WTC11 (cell line): Measurements from ENCODE around the gene SLC22A12. TPM values are rescaled to one million over a fixed set of nuclear protein-coding genes. Genes with fewer than 3 reads are reported as not detected.

Experiments used
- ATAC-seq: fragments of 200-7000 bp; cut with Tn5 transposase; 2 replicates; pipeline ENCODE4 v1.10.0; 2021; ENCODE audit warnings: mild to moderate bottlenecking, moderate library complexity
- CTCF ChIA-PET: fragments of 300-600 bp; sonication (Branson Sonifier 250); formaldehyde crosslinking; loops from one replicate; lab custom pipeline; 2021; ENCODE audit warnings: antibody characterized with exemption; lab: Charles Lee
- POLR2A ChIA-PET: fragments of 350-600 bp; sonication (Branson Sonifier 250); formaldehyde crosslinking; loops from one replicate; lab custom pipeline; 2021; ENCODE audit warnings: antibody characterized with exemption; lab: Charles Lee
- DNase-seq: peaks from one replicate; pipeline ENCODE4 v3.0.0; 2021; ENCODE audit warnings: low spot score
- H3K27ac Mint-ChIP-seq: 2 replicates; pipeline ENCODE4 v1.8.0; 2021; ENCODE audit warnings: mixed read lengths
- H3K27me3 Mint-ChIP-seq: 2 replicates; pipeline ENCODE4 v1.8.0; 2021; ENCODE audit warnings: low read depth, mild to moderate bottlenecking, moderate library complexity, mixed read lengths
- H3K36me3 Mint-ChIP-seq: 2 replicates; pipeline ENCODE4 v1.8.0; 2021; ENCODE audit warnings: mixed read lengths
- H3K4me1 Mint-ChIP-seq: 2 replicates; pipeline ENCODE4 v1.8.0; 2022; ENCODE audit warnings: mixed read lengths
- H3K4me3 Mint-ChIP-seq: 2 replicates; pipeline ENCODE4 v1.8.0; 2021; ENCODE audit warnings: mild to moderate bottlenecking, moderate library complexity, mixed read lengths
- H3K9me3 Mint-ChIP-seq: 2 replicates; pipeline ENCODE4 v1.8.0; 2021; ENCODE audit warnings: mixed read lengths
- GABPB1 ChIP-seq: sonication (generic); formaldehyde crosslinking; IDR thresholded peaks from 2 replicates; pipeline ENCODE4 v1.8.1; 2023; ENCODE audit warnings: mild to moderate bottlenecking, missing genetic modification reagents
- GRHL2 ChIP-seq: fragments of 250-450 bp; sonication (Bioruptor Pico); IDR thresholded peaks from 2 replicates; pipeline ENCODE4 v1.8.0; 2022; ENCODE audit warnings: mild to moderate bottlenecking, moderate library complexity; ENCODE audit not compliant: insufficient replicate concordance, severe bottlenecking
- GTF2I ChIP-seq: fragments of 250-450 bp; sonication (Bioruptor Pico); conservative IDR thresholded peaks from 2 replicates; pipeline ENCODE4 v1.4.0; 2021; ENCODE audit warnings: mild to moderate bottlenecking
- JAZF1 ChIP-seq: fragments of 250-450 bp; sonication (Bioruptor Pico); IDR thresholded peaks from 2 replicates; pipeline ENCODE4 v1.9.0; 2021; ENCODE audit warnings: moderate library complexity, mild to moderate bottlenecking, inconsistent platforms
- KAT7 ChIP-seq: sonication (generic); formaldehyde crosslinking; IDR thresholded peaks from 2 replicates; pipeline ENCODE4 v1.8.1; 2023; ENCODE audit warnings: missing genetic modification reagents, mild to moderate bottlenecking, borderline replicate concordance
- MYBL2 ChIP-seq: sonication (generic); formaldehyde crosslinking; IDR thresholded peaks from 2 replicates; pipeline ENCODE4 v1.8.1; 2023; ENCODE audit warnings: mild to moderate bottlenecking, moderate library complexity, missing genetic modification reagents
- NFATC4 ChIP-seq: fragments of 250-450 bp; sonication (Bioruptor Pico); IDR thresholded peaks from 2 replicates; pipeline ENCODE4 v1.9.0; 2021; ENCODE audit warnings: mild to moderate bottlenecking
- NR1H2 ChIP-seq: sonication (generic); formaldehyde crosslinking; IDR thresholded peaks from 2 replicates; pipeline ENCODE4 v1.9.0; 2021; ENCODE audit warnings: mild to moderate bottlenecking, moderate library complexity, missing genetic modification reagents
- NR3C1 ChIP-seq: sonication (generic); formaldehyde crosslinking; conservative IDR thresholded peaks from 2 replicates; pipeline ENCODE4 v1.8.1; 2023; ENCODE audit warnings: low read depth, mild to moderate bottlenecking, missing genetic modification reagents
- SMAD4 ChIP-seq: sonication (generic); formaldehyde crosslinking; IDR thresholded peaks from 2 replicates; pipeline ENCODE4 v1.8.0; 2022; ENCODE audit warnings: mild to moderate bottlenecking, missing genetic modification reagents
- TCF7 ChIP-seq: sonication (generic); formaldehyde crosslinking; IDR thresholded peaks from 2 replicates; pipeline ENCODE4 v1.8.0; 2022; ENCODE audit warnings: mild to moderate bottlenecking, low read depth, missing genetic modification reagents, moderate library complexity
- TP53 ChIP-seq: sonication (generic); formaldehyde crosslinking; IDR thresholded peaks from 2 replicates; pipeline ENCODE4 v1.8.1; 2023; ENCODE audit warnings: mild to moderate bottlenecking, missing genetic modification reagents
- ZNF138 ChIP-seq: sonication (generic); formaldehyde crosslinking; conservative IDR thresholded peaks from 2 replicates; pipeline ENCODE4 v1.8.1; 2022; ENCODE audit warnings: mild to moderate bottlenecking, moderate library complexity, missing genetic modification reagents
- ZNF232 ChIP-seq: sonication (generic); formaldehyde crosslinking; IDR thresholded peaks from 2 replicates; pipeline ENCODE4 v1.8.0; 2022; ENCODE audit warnings: mild to moderate bottlenecking, missing genetic modification reagents
- total RNA-seq: library from RNA; stranded (reverse); gene quantifications from 3 replicates; pipeline ENCODE4 v1.2.3, GENCODE V29; 2021
- TF ChIP-seq, protein P1 (sequence below): fragments of 200-600 bp; IDR thresholded peaks from 2 replicates; pipeline ENCODE4 v1.8.0; 2022; ENCODE audit warnings: antibody characterized with exemption
- TF ChIP-seq, protein P2 (sequence below): sonication (generic); formaldehyde crosslinking; IDR thresholded peaks from 2 replicates; pipeline ENCODE4 v1.8.0; 2023; ENCODE audit warnings: missing genetic modification reagents
- TF ChIP-seq, protein P3 (sequence below): sonication (generic); formaldehyde crosslinking; conservative IDR thresholded peaks from 2 replicates; pipeline ENCODE4 v1.8.1; 2022; ENCODE audit warnings: mild to moderate bottlenecking, missing genetic modification reagents
- TF ChIP-seq, protein P4 (sequence below): sonication (generic); formaldehyde crosslinking; IDR thresholded peaks from 2 replicates; pipeline ENCODE4 v1.8.1; 2022; ENCODE audit warnings: mild to moderate bottlenecking, moderate library complexity, missing genetic modification reagents
- TF ChIP-seq, protein P5 (sequence below): sonication (generic); formaldehyde crosslinking; IDR thresholded peaks from 2 replicates; pipeline ENCODE4 v1.8.0; 2022; ENCODE audit warnings: mild to moderate bottlenecking, missing genetic modification reagents
- TF ChIP-seq, protein P6 (sequence below): sonication (generic); formaldehyde crosslinking; IDR thresholded peaks from 2 replicates; pipeline ENCODE4 v1.8.1; 2023; ENCODE audit warnings: mild to moderate bottlenecking, missing genetic modification reagents, borderline replicate concordance

Gene SLC22A12
- total RNA-seq, 1 experiment from 2014 or later, result not detected

DNA sequence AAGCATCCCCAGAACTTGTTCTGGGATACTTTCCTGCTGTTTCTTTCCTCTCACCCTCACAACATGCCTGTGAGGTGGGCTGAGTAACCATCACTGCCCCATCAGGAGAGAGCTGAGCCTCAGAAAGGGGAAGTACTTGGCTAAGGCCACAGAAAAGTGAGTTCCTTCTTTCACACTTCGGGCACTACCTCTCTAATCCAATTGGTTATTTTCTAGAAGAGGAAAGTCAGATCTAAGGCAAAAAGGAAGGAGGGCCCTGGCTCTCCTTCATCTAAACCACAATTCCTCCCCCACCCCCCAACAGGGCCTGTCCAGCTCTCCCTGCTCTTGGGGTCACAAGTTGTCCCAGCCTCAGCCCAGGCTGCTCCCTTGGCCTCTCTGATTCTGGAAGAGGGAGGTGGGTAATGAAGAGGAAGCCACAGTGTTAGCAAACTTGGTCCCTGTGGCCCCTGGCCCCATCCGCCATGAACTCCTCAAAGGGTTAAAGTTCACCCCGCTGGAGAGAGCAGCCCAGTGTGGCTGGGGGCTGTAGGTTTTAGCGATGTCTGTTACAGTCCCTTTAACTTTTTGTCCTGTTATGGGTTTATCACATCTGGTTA lies 34.0 kb downstream of the SLC22A12 start:
- H3K4me1 Mint-ChIP-seq, result peaks cover 21% of the 10 kb centered on the region
- no peaks in the 10 kb centered on the region for H3K36me3 Mint-ChIP-seq
- H3K27ac Mint-ChIP-seq, result no peak overlapping the region
- POLR2A ChIA-PET, result no interaction called here
- H3K9me3 Mint-ChIP-seq, result no peaks in the 10 kb centered on the region
- peaks cover 22% of the 10 kb centered on the region for H3K27me3 Mint-ChIP-seq
- ATAC-seq (no peak), DNase-seq (no peak)
- CTCF ChIA-PET, result interaction anchor here (0.5 to 1.3 kb wide), 4 partner anchors 19 to 176 kb away, joined by 3 to 7 read pairs (median 3); no protein-coding TSS in a partner anchor
- TF ChIP-seq, protein P1, sequence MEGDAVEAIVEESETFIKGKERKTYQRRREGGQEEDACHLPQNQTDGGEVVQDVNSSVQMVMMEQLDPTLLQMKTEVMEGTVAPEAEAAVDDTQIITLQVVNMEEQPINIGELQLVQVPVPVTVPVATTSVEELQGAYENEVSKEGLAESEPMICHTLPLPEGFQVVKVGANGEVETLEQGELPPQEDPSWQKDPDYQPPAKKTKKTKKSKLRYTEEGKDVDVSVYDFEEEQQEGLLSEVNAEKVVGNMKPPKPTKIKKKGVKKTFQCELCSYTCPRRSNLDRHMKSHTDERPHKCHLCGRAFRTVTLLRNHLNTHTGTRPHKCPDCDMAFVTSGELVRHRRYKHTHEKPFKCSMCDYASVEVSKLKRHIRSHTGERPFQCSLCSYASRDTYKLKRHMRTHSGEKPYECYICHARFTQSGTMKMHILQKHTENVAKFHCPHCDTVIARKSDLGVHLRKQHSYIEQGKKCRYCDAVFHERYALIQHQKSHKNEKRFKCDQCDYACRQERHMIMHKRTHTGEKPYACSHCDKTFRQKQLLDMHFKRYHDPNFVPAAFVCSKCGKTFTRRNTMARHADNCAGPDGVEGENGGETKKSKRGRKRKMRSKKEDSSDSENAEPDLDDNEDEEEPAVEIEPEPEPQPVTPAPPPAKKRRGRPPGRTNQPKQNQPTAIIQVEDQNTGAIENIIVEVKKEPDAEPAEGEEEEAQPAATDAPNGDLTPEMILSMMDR, result no peak
- TF ChIP-seq, protein P2, sequence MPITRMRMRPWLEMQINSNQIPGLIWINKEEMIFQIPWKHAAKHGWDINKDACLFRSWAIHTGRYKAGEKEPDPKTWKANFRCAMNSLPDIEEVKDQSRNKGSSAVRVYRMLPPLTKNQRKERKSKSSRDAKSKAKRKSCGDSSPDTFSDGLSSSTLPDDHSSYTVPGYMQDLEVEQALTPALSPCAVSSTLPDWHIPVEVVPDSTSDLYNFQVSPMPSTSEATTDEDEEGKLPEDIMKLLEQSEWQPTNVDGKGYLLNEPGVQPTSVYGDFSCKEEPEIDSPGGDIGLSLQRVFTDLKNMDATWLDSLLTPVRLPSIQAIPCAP (CRISPR knock-in tag), result no peak
- TF ChIP-seq GABPB1 (CRISPR knock-in tag) (no peak), GTF2I (CRISPR knock-in tag) (no peak), KAT7 (no peak), MYBL2 (no peak), TP53 (CRISPR knock-in tag) (no peak), TCF7 (CRISPR knock-in tag) (no peak), NR3C1 (CRISPR knock-in tag) (no peak), ZNF232 (CRISPR knock-in tag) (no peak), ZNF138 (no peak), GRHL2 (CRISPR knock-in tag) (no peak), SMAD4 (CRISPR knock-in tag) (no peak), JAZF1 (CRISPR knock-in tag) (no peak), NFATC4 (no peak), NR1H2 (CRISPR knock-in tag) (no peak)
- TF ChIP-seq, protein P3, sequence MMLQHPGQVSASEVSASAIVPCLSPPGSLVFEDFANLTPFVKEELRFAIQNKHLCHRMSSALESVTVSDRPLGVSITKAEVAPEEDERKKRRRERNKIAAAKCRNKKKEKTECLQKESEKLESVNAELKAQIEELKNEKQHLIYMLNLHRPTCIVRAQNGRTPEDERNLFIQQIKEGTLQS, result no peak
- TF ChIP-seq, protein P4, sequence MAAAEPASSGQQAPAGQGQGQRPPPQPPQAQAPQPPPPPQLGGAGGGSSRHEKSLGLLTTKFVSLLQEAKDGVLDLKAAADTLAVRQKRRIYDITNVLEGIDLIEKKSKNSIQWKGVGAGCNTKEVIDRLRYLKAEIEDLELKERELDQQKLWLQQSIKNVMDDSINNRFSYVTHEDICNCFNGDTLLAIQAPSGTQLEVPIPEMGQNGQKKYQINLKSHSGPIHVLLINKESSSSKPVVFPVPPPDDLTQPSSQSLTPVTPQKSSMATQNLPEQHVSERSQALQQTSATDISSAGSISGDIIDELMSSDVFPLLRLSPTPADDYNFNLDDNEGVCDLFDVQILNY (CRISPR knock-in tag), result no peak
- TF ChIP-seq, protein P5, sequence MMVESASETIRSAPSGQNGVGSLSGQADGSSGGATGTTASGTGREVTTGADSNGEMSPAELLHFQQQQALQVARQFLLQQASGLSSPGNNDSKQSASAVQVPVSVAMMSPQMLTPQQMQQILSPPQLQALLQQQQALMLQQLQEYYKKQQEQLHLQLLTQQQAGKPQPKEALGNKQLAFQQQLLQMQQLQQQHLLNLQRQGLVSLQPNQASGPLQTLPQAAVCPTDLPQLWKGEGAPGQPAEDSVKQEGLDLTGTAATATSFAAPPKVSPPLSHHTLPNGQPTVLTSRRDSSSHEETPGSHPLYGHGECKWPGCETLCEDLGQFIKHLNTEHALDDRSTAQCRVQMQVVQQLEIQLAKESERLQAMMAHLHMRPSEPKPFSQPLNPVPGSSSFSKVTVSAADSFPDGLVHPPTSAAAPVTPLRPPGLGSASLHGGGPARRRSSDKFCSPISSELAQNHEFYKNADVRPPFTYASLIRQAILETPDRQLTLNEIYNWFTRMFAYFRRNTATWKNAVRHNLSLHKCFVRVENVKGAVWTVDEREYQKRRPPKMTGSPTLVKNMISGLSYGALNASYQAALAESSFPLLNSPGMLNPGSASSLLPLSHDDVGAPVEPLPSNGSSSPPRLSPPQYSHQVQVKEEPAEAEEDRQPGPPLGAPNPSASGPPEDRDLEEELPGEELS (CRISPR knock-in tag), result no peak
- TF ChIP-seq, protein P6, sequence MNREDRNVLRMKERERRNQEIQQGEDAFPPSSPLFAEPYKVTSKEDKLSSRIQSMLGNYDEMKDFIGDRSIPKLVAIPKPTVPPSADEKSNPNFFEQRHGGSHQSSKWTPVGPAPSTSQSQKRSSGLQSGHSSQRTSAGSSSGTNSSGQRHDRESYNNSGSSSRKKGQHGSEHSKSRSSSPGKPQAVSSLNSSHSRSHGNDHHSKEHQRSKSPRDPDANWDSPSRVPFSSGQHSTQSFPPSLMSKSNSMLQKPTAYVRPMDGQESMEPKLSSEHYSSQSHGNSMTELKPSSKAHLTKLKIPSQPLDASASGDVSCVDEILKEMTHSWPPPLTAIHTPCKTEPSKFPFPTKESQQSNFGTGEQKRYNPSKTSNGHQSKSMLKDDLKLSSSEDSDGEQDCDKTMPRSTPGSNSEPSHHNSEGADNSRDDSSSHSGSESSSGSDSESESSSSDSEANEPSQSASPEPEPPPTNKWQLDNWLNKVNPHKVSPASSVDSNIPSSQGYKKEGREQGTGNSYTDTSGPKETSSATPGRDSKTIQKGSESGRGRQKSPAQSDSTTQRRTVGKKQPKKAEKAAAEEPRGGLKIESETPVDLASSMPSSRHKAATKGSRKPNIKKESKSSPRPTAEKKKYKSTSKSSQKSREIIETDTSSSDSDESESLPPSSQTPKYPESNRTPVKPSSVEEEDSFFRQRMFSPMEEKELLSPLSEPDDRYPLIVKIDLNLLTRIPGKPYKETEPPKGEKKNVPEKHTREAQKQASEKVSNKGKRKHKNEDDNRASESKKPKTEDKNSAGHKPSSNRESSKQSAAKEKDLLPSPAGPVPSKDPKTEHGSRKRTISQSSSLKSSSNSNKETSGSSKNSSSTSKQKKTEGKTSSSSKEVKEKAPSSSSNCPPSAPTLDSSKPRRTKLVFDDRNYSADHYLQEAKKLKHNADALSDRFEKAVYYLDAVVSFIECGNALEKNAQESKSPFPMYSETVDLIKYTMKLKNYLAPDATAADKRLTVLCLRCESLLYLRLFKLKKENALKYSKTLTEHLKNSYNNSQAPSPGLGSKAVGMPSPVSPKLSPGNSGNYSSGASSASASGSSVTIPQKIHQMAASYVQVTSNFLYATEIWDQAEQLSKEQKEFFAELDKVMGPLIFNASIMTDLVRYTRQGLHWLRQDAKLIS (CRISPR knock-in tag), result no peak
- no peak overlapping the region for H3K4me3 Mint-ChIP-seq
